Ascending aorta (tissue), 2 donors: ENCODE data around the gene SIMC1. TPM values are rescaled to one million over a fixed set of nuclear protein-coding genes. Genes with fewer than 3 reads are reported as not detected.
"Not testable (repeated sequence)": the region's sequence is repeated elsewhere in the genome, so short reads cannot be mapped to it uniquely, and the experiment has no call there.

Experiments
- DNase-seq, 2 donors: peaks; one replicate each; pipeline ENCODE4 v3.0.0-alpha.2; 2019; ENCODE audit warnings: low spot score in 2 of 2
- H3K27ac ChIP-seq, 2 donors: fragments of 200-600 bp; sonication (generic); one replicate each; pipeline ENCODE4 v1.5.1; 2016 to 2017; ENCODE audit warnings: mild to moderate bottlenecking in 1 of 2
- H3K27me3 ChIP-seq: fragments of 200-600 bp; sonication (generic); one replicate; pipeline ENCODE4 v1.5.1; 2017
- H3K36me3 ChIP-seq, 2 donors: fragments of 200-600 bp; sonication (generic); one replicate each; pipeline ENCODE4 v1.5.1; 2016
- H3K4me1 ChIP-seq, 2 donors: fragments of 200-600 bp; sonication (generic); one replicate each; pipeline ENCODE4 v1.5.1; 2016 to 2017; ENCODE audit warnings: mild to moderate bottlenecking in 1 of 2
- H3K4me3 ChIP-seq, 2 donors: fragments of 200-600 bp; sonication (generic); one replicate each; pipeline ENCODE4 v1.5.1; 2016 to 2017; ENCODE audit warnings: mild to moderate bottlenecking in 1 of 2
- H3K9me3 ChIP-seq, 2 donors: fragments of 200-600 bp; sonication (generic); one replicate each; pipeline ENCODE4 v1.5.1; 2016
- intact Hi-C: fragments of 100-400 bp; cut with DNase I; formaldehyde crosslinking; loops from one replicate; pipeline ENCODE4 v1.15.1; 2023
- total RNA-seq: library from RNA; depleted of rRNA; stranded (reverse); fragments of >200 nt; gene quantifications from one replicate; pipeline ENCODE4 v1.1.0, GENCODE V29; 2016
- TF ChIP-seq, protein P1 (sequence below), 3 experiments: fragments of 200-600 bp in 2 of 3; fragments of 450-650 bp in 1 of 3; sonication (generic) in 2 of 3; IDR thresholded peaks; one replicate each; pipeline ENCODE4 v1.5.1; 2016 to 2019; ENCODE audit warnings: antibody characterized with exemption in 3 of 3, mild to moderate bottlenecking in 1 of 3, moderate library complexity in 1 of 3

SIMC1 gene
- total RNA-seq, 1 donor from 2014 or later = 3.7 TPM

DNA sequence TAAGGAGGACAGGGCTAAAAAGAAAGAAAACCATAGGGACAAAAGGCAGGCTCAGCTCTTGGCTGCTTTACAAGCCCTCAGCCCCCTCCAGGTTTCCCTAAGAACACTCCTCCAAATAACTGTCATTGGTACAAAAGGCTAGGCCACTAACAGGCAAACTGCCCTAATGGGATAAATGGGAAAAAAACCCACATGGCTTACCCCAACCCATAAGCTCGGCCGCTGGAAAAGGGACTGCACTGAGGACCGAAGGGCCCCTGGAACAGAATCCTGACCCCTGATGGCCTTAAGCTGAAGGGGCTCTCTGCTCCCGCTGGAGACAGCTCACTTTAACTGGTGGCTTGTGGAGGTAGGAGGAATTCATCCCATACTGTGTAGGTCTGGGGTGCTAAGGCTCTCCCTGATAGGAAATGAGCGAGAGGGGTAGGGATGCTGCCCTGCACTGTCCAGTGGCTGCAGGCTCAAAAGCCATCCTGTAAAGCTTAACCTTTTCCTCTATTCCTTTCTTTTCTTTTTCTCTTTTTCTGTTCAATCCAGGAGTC, 21.0 kb upstream of the SIMC1 start:
- DNase-seq, H3K36me3 ChIP-seq, H3K9me3 ChIP-seq, H3K27me3 ChIP-seq, intact Hi-C loops, H3K4me1 ChIP-seq, H3K4me3 ChIP-seq, H3K27ac ChIP-seq: not testable (repeated sequence)

DNA sequence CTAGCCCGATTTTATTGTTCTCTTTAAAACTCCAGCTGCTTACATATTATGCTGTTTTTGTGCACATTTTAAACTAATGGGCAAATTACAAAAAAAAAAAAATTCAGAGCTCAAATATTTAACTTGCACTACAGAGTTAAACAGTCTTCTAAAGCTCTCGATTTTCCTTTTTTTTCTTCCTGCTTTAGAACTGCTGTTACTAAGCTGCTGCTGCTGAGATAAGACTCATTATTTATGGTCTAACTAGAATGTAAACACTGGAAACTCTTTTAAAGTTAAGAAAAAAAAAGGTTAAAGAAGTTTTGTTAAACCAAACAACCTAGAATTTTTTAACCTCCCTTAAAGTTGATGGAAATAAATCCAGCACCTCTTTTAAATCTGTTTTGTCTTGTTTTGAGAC, 20.5 kb upstream of the SIMC1 start:
- H3K9me3 ChIP-seq, H3K27ac ChIP-seq, intact Hi-C loops, H3K36me3 ChIP-seq, H3K4me3 ChIP-seq, DNase-seq, H3K27me3 ChIP-seq, H3K4me1 ChIP-seq: not testable (repeated sequence)

DNA sequence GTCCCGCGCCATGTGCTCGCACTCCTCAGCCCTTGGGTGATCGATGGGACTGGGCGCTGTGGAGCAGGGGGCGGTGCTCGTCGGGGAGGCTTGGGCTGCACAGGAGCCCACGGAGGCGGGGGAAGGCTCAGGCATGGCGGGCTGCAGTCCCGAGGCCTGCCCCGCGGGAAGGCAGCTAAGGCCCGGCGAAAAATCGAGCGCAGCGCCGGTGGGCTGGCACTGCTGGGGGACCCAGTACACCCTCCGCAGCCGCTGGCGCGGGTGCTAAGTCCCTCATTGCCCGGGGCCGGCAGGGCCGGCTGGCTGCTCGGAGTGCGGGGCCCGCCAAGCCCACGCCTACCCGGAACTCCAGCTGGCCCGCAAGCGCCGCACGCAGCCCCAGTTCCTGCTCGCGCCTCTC, 16.2 kb upstream of the SIMC1 start:
- H3K36me3 ChIP-seq, H3K4me3 ChIP-seq, H3K27ac ChIP-seq, H3K9me3 ChIP-seq, H3K27me3 ChIP-seq, DNase-seq, H3K4me1 ChIP-seq, intact Hi-C loops: not testable (repeated sequence)

DNA sequence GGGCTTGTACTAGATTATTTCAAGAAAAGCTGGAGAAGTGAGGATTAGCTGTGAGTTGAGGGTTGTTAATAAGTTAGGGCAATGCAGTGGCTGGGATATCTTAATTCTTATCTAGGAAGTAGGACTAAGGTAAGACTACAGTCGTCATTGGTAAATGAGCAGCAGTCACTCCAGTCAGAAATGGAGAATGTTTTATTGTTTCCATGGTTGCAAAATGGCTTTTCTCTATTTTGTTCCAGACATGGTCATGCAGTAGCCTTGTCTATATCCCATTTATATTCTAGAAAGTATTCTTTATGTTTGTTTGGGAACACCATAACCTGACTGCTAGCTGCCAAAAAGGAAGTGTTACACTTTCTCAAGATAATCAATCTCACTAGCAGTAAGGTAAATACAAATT, 9.9 kb upstream of the SIMC1 start:
- H3K36me3 ChIP-seq, H3K9me3 ChIP-seq, H3K4me3 ChIP-seq, intact Hi-C loops, H3K27me3 ChIP-seq, DNase-seq, H3K4me1 ChIP-seq, H3K27ac ChIP-seq: not testable (repeated sequence)

DNA sequence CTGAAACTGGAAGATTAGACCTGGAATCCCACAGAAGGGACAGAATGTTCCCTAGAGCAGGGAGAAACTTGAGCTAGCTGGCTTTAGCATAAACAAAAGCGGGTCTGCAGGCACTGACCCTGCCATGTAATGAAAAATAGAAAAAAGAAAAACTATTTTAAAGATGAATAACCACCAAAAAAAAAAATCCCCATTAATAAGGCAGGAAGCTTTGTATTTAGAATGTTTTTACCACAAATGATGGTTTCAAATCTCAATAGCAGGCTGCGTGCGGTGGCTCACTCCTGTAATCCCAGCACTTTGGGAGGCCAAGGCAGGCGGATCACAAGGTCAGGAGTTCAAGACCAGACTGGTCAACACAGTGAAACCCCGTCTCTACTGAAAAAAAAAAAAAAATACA, 5.0 kb upstream of the SIMC1 start:
- H3K36me3 ChIP-seq, DNase-seq, intact Hi-C loops, H3K27me3 ChIP-seq, H3K9me3 ChIP-seq, H3K4me3 ChIP-seq, H3K4me1 ChIP-seq, H3K27ac ChIP-seq: not testable (repeated sequence)

DNA sequence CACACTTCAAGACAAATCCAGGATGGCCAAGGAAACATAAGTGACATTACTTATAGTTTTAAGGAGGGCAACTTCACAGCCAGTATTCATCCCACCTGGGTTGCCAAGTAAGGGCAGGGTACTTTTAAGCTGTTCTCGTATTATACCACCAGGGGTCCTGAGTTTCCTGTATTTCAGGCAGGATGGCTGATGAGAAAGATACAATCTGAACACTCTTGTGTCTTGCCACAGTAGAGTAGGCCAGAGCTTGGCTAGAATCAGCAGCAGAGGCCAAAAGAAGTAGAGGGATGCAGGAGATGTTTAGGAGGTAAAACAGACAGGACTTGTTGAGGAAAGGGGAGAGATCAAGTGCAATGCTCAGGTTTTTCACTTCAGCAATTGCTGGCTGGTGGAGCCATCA, 3.1 kb upstream of the SIMC1 start:
- H3K27me3 ChIP-seq, H3K4me3 ChIP-seq, H3K36me3 ChIP-seq, H3K9me3 ChIP-seq, DNase-seq, intact Hi-C loops, H3K4me1 ChIP-seq, H3K27ac ChIP-seq: not testable (repeated sequence)
- TF ChIP-seq, protein P1, sequence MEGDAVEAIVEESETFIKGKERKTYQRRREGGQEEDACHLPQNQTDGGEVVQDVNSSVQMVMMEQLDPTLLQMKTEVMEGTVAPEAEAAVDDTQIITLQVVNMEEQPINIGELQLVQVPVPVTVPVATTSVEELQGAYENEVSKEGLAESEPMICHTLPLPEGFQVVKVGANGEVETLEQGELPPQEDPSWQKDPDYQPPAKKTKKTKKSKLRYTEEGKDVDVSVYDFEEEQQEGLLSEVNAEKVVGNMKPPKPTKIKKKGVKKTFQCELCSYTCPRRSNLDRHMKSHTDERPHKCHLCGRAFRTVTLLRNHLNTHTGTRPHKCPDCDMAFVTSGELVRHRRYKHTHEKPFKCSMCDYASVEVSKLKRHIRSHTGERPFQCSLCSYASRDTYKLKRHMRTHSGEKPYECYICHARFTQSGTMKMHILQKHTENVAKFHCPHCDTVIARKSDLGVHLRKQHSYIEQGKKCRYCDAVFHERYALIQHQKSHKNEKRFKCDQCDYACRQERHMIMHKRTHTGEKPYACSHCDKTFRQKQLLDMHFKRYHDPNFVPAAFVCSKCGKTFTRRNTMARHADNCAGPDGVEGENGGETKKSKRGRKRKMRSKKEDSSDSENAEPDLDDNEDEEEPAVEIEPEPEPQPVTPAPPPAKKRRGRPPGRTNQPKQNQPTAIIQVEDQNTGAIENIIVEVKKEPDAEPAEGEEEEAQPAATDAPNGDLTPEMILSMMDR (IDR thresholded peaks at IDR 0.05) = peak in 2 of 3 experiments; percentile 13 to 38

DNA sequence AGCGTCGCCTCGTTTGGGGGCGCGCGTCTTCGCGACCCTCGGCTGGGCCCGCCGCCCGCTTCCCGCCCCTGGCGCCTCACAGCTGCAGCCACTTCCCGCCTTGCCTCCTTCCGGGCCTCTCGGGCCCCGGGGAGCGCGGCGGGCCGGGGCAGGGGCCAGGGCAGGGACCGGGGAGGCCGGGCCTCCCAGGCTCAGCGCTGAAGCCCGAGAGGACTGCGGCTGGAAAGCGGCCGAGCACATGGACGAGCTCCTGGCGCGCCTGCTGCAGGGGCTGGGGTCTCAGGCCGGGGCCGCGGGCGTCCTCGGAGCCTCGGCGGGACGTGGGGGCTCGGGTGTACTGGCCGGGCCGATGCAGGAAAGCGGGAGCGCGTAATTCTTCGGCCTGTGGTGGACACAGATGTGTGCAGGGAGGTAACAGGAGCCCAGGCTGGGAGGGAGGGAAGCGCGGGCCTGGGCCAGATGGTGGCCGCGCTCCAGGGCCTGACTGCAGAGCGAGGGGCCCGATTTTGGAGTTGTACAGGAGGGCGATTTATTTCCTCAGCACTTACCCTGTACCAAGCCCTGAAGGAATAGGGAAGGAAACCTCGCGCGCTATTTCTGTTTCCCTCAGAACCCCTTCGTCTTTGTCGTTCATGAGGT, 540 bp downstream of the SIMC1 start:
- H3K4me1 ChIP-seq, H3K27me3 ChIP-seq, H3K9me3 ChIP-seq, H3K36me3 ChIP-seq, DNase-seq, intact Hi-C loops: not testable (repeated sequence)
- Histone ChIP-seq H3K4me3 (peak overlapping the region; percentile 54 to 77), H3K27ac (peak overlapping the region in 1 of 2 donors; percentile 37)

DNA sequence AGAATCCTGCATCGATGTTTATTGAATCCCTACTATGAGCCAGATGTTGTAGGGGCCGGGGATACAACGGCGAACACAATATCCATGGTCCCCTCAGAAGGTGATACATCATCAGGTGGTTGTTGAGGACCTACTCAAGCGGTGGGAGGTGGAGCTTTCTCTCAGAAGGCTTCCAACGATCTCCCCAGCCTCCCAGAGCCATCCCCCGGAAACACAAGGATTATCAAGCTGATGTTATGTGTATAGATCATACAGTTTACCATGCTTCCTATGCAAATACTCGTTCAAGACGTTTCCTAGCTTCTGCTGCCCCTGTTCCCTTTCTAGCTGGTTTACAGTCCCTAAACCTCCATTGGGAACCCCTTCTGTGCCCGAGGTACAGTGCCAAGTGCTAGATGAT, 1.1 kb downstream of the SIMC1 start:
- intact Hi-C loops, H3K9me3 ChIP-seq, DNase-seq, H3K4me3 ChIP-seq, H3K27me3 ChIP-seq, H3K27ac ChIP-seq, H3K4me1 ChIP-seq, H3K36me3 ChIP-seq: not testable (repeated sequence)

DNA sequence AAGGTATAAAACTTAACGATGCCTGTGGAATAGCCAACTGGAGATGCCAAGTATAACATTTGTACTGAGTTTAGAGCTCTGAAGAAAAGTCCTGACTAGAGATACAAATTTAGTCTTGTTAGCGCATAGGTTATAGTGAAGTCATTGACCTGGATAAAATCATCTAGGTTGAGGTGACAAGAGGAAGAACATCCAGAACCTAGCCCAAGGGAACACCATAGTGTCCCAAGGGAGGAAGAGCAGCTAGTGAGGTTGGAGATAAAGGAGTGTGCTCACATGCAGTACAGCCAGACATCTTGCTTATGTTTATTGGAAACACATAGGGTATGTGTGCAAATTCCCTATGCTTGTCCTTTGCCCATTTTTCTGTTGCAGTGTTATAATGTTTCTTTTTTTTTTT, 6.1 kb downstream of the SIMC1 start:
- H3K27ac ChIP-seq, H3K36me3 ChIP-seq, H3K4me3 ChIP-seq, H3K27me3 ChIP-seq, intact Hi-C loops, DNase-seq, H3K4me1 ChIP-seq, H3K9me3 ChIP-seq: not testable (repeated sequence)

DNA sequence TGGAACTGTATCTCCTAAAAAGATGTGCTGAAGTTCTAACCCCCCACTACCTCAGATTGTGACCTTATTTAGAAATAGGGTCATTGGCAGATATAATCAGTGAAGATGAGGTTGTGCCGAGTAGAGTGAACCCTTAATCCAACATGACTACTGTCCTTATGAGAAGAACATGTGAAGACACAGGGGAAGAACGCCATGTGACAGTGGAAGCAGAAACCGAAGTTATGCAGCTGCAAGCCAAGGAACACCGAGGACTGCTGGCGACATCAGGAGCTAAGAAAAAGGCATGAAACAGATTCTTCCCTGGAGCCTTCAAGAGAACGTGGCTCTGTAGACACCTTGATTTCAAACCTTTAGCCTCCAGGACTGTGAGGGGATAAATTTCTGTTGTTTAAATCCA, 6.8 kb downstream of the SIMC1 start:
- DNase-seq, H3K9me3 ChIP-seq, H3K4me3 ChIP-seq, H3K4me1 ChIP-seq, intact Hi-C loops, H3K27me3 ChIP-seq, H3K27ac ChIP-seq, H3K36me3 ChIP-seq: not testable (repeated sequence)

DNA sequence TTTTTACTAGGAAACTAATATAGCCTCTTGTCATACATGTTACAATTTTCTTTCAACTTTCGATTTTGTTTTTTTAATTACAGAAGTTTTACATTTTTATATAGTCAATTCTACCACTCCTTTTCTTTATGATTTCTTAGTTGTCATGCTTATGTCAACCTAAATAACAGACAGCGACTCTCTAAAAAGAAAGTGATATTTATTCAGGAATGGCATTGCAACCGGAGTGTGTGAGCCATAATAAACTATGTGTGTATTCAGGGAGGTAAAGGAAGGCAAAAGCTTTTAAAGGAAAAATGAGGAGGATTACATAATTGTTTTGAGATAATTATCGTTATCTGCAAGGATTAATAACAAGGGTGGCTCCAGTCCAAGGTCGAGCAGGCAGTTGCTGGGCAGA, 7.3 kb downstream of the SIMC1 start:
- H3K27ac ChIP-seq, H3K9me3 ChIP-seq, H3K27me3 ChIP-seq, H3K36me3 ChIP-seq, H3K4me3 ChIP-seq, intact Hi-C loops, H3K4me1 ChIP-seq, DNase-seq: not testable (repeated sequence)

DNA sequence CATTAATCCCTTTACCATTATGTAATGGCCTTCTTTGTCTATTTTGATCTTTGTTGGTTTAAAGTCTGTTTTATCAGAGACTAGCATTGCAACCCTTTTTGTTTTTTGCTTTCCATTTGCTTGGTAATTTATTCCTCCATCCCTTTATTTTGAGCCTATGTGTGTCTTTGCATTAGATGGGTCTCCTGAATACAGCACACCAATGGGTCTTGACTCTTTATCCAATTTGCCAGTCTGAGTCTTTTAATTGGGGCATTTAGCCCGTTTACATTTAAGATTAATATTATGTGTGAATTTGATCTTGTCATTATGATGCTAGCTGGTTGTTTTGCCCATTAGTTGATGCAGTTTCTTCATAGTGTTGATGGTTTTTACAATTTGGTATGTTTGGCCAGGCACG, 12.5 kb downstream of the SIMC1 start:
- H3K36me3 ChIP-seq, H3K27me3 ChIP-seq, H3K9me3 ChIP-seq, H3K4me1 ChIP-seq, H3K27ac ChIP-seq, H3K4me3 ChIP-seq, DNase-seq, intact Hi-C loops: not testable (repeated sequence)

DNA sequence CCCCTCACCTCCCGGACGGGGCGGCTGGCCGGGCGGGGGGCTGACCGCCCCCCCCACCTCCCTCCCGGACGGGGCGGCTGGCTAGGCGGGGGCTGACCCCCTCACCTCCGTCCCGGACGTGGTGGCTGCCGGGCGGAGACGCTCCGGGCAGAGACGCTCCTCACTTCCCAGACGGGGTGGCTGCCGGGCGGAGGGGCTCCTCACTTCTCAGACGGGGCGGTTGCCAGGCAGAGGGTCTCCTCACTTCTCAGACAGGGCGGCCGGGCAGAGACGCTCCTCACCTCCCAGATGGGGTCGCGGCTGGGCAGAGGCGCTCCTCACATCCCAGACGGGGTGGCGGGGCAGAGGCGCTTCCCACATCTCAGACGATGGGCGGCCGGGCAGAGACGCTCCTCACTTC, 13.9 kb downstream of the SIMC1 start:
- DNase-seq, H3K4me1 ChIP-seq, H3K36me3 ChIP-seq, H3K4me3 ChIP-seq, H3K27ac ChIP-seq, H3K9me3 ChIP-seq, H3K27me3 ChIP-seq, intact Hi-C loops: not testable (repeated sequence)
